HG03520 (cell line): Measurements from ENCODE around the gene TRIM62.
"Not testable (repeated sequence)": the region's sequence is repeated elsewhere in the genome, so short reads cannot be mapped to it uniquely, and the experiment has no call there.

ENCODE experiments used
- ATAC-seq: cut with Tn5 transposase; IDR thresholded peaks from one replicate; pipeline ENCODE4 v1.9.1; 2021; ENCODE audit warnings: mild to moderate bottlenecking, moderate library complexity; ENCODE audit not compliant: unreplicated experiment

The TRIM62 gene

GRCh38 chr1:33140153-33141149 lies 41.4 kb downstream of the TRIM62 start:
- no peak for ATAC-seq

GRCh38 chr1:33137800-33138199 lies 44.0 kb downstream of the TRIM62 start:
- ATAC-seq = no peak

GRCh38 chr1:33136041-33136440 lies 45.8 kb downstream of the TRIM62 start:
- ATAC-seq = not testable (repeated sequence)

- no peak for ATAC-seq
Observed at GRCh38 chr1:33133478-33134105, 48.3 kb downstream of the TRIM62 start.

- no peak for ATAC-seq
Observed at GRCh38 chr1:33132549-33132948, 49.3 kb downstream of the TRIM62 start.

GRCh38 chr1:33131191-33131590 lies 50.7 kb downstream of the TRIM62 start:
- no peak for ATAC-seq

GRCh38 chr1:33130297-33130696 lies 51.5 kb downstream of the TRIM62 start:
- no peak for ATAC-seq

GRCh38 chr1:33128781-33129180 lies 53.1 kb downstream of the TRIM62 start:
- ATAC-seq = no peak

- peak; percentile 97 for ATAC-seq
Observed at GRCh38 chr1:33127001-33127823, 54.6 kb downstream of the TRIM62 start.

- no peak for ATAC-seq
Observed at GRCh38 chr1:33126411-33127000, 55.3 kb downstream of the TRIM62 start.

- not testable (repeated sequence) for ATAC-seq
Observed at GRCh38 chr1:33124647-33125046, 57.2 kb downstream of the TRIM62 start.

- ATAC-seq = no peak
Observed at GRCh38 chr1:33123266-33123665, 58.6 kb downstream of the TRIM62 start.

- ATAC-seq = no peak
Observed at GRCh38 chr1:33122483-33123178, 59.2 kb downstream of the TRIM62 start.

- no peak for ATAC-seq
Observed at GRCh38 chr1:33121728-33122127, 60.1 kb downstream of the TRIM62 start.

- ATAC-seq = no peak
Observed at GRCh38 chr1:33120436-33121231, 61.2 kb downstream of the TRIM62 start.

- ATAC-seq = no peak
Observed at GRCh38 chr1:33119532-33120217, 62.2 kb downstream of the TRIM62 start.

GRCh38 chr1:33119050-33119449 lies 62.8 kb downstream of the TRIM62 start:
- no peak for ATAC-seq

- no peak for ATAC-seq
Observed at GRCh38 chr1:33118274-33118673, 63.6 kb downstream of the TRIM62 start.
